ENCODE measurements around the gene SLC25A39.
"Not testable (repeated sequence)": the region's sequence is repeated elsewhere in the genome, so short reads cannot be mapped to it uniquely, and the experiment has no call there.

The SLC25A39 gene

GRCh38 chr17:44330263-44330662, 5.6 kb upstream of the SLC25A39 start:
- peaks cover 14% of the 10 kb centered on the region for H3K4me1 ChIP-seq (ENCODE audit: insufficient read depth, low read length)
- H3K9ac ChIP-seq (ENCODE audit: low read length); H3K27me3 ChIP-seq (ENCODE audit: control insufficient read depth in 1 of 2, insufficient read depth in 2 of 2, low read length in 2 of 2); H3K9me3 ChIP-seq (ENCODE audit: low read length); H3K4me3 ChIP-seq (ENCODE audit: low read depth in 1 of 2, low read length in 2 of 2); H3K36me3 ChIP-seq (ENCODE audit: insufficient read depth, low read length); H3K27ac ChIP-seq (ENCODE audit: low read depth, low read length): not testable (repeated sequence)

- H3K27ac ChIP-seq (ENCODE audit: low read depth, low read length); H3K9me3 ChIP-seq (ENCODE audit: low read length); H3K27me3 ChIP-seq (ENCODE audit: control insufficient read depth in 1 of 2, insufficient read depth in 2 of 2, low read length in 2 of 2); H3K9ac ChIP-seq (ENCODE audit: low read length); H3K4me3 ChIP-seq (ENCODE audit: low read depth in 1 of 2, low read length in 2 of 2); H3K36me3 ChIP-seq (ENCODE audit: insufficient read depth, low read length): not testable (repeated sequence)
- peaks cover 14% of the 10 kb centered on the region for H3K4me1 ChIP-seq (ENCODE audit: insufficient read depth, low read length)
Observed at GRCh38 chr17:44329516-44329915, 4.9 kb upstream of the SLC25A39 start.

- Histone ChIP-seq H3K27me3 (ENCODE audit: control insufficient read depth in 1 of 2, insufficient read depth in 2 of 2, low read length in 2 of 2) (no peaks in the 10 kb centered on the region), H3K27ac (ENCODE audit: low read depth, low read length) (no peak overlapping the region), H3K9me3 (ENCODE audit: low read length) (no peaks in the 10 kb centered on the region), H3K9ac (ENCODE audit: low read length) (no peak overlapping the region), H3K4me3 (ENCODE audit: low read depth in 1 of 2, low read length in 2 of 2) (no peak overlapping the region), H3K36me3 (ENCODE audit: insufficient read depth, low read length) (no peaks in the 10 kb centered on the region), H3K4me1 (ENCODE audit: insufficient read depth, low read length) (peaks cover 21% of the 10 kb centered on the region)
Observed at GRCh38 chr17:44327715-44328449, 3.3 kb upstream of the SLC25A39 start.

GRCh38 chr17:44326861-44327444, 2.3 kb upstream of the SLC25A39 start:
- Histone ChIP-seq H3K9me3 (ENCODE audit: low read length) (no peaks in the 10 kb centered on the region), H3K27ac (ENCODE audit: low read depth, low read length) (no peak overlapping the region), H3K9ac (ENCODE audit: low read length) (no peak overlapping the region), H3K4me1 (ENCODE audit: insufficient read depth, low read length) (peaks cover 21% of the 10 kb centered on the region), H3K27me3 (ENCODE audit: control insufficient read depth in 1 of 2, insufficient read depth in 2 of 2, low read length in 2 of 2) (no peaks in the 10 kb centered on the region), H3K4me3 (ENCODE audit: low read depth in 1 of 2, low read length in 2 of 2) (peak overlapping the region in 1 of 2 donors; percentile 11), H3K36me3 (ENCODE audit: insufficient read depth, low read length) (peaks cover 7% of the 10 kb centered on the region)

GRCh38 chr17:44324092-44324570, 492 bp downstream of the SLC25A39 start:
- peak overlapping the region; percentile 82 for H3K27ac ChIP-seq (ENCODE audit: low read depth, low read length)
- no peaks in the 10 kb centered on the region for H3K9me3 ChIP-seq (ENCODE audit: low read length)
- H3K4me3 ChIP-seq (ENCODE audit: low read depth in 1 of 2, low read length in 2 of 2) = peak overlapping the region; percentile 78 to 98
- peaks cover 31% of the 10 kb centered on the region for H3K36me3 ChIP-seq (ENCODE audit: insufficient read depth, low read length)
- H3K4me1 ChIP-seq (ENCODE audit: insufficient read depth, low read length) = peaks cover 15% of the 10 kb centered on the region
- no peaks in the 10 kb centered on the region for H3K27me3 ChIP-seq (ENCODE audit: control insufficient read depth in 1 of 2, insufficient read depth in 2 of 2, low read length in 2 of 2)
- H3K9ac ChIP-seq (ENCODE audit: low read length) = peak overlapping the region; percentile 21

- Histone ChIP-seq H3K9me3 (ENCODE audit: low read length) (no peaks in the 10 kb centered on the region), H3K27ac (ENCODE audit: low read depth, low read length) (peak overlapping the region; percentile 82), H3K27me3 (ENCODE audit: control insufficient read depth in 1 of 2, insufficient read depth in 2 of 2, low read length in 2 of 2) (no peaks in the 10 kb centered on the region), H3K9ac (ENCODE audit: low read length) (peak overlapping the region; percentile 21), H3K4me1 (ENCODE audit: insufficient read depth, low read length) (peaks cover 15% of the 10 kb centered on the region), H3K4me3 (ENCODE audit: low read depth in 1 of 2, low read length in 2 of 2) (peak overlapping the region; percentile 78 to 98), H3K36me3 (ENCODE audit: insufficient read depth, low read length) (peaks cover 31% of the 10 kb centered on the region)
Observed at GRCh38 chr17:44323359-44324091, 1.1 kb downstream of the SLC25A39 start.

GRCh38 chr17:44322236-44322895, 2.3 kb downstream of the SLC25A39 start:
- H3K4me1 ChIP-seq (ENCODE audit: insufficient read depth, low read length) = peaks cover 15% of the 10 kb centered on the region

GRCh38 chr17:44321246-44322120, 3.1 kb downstream of the SLC25A39 start:
- no peak overlapping the region for H3K27ac ChIP-seq (ENCODE audit: low read depth, low read length)
- no peaks in the 10 kb centered on the region for H3K9me3 ChIP-seq (ENCODE audit: low read length)
- peaks cover 12% of the 10 kb centered on the region for H3K4me1 ChIP-seq (ENCODE audit: insufficient read depth, low read length)
- H3K27me3 ChIP-seq (ENCODE audit: control insufficient read depth in 1 of 2, insufficient read depth in 2 of 2, low read length in 2 of 2) = peaks cover 12 to 17% of the 10 kb centered on the region in 2 donors
- H3K36me3 ChIP-seq (ENCODE audit: insufficient read depth, low read length) = peaks cover 31% of the 10 kb centered on the region
- no peak overlapping the region for H3K9ac ChIP-seq (ENCODE audit: low read length)
- H3K4me3 ChIP-seq (ENCODE audit: low read depth in 1 of 2, low read length in 2 of 2) = no peak overlapping the region

More at GRCh38 chr17:44322236-44322895, 2.3 kb downstream of the SLC25A39 start:
- no peak overlapping the region for H3K9ac ChIP-seq (ENCODE audit: low read length)
- no peak overlapping the region for H3K4me3 ChIP-seq (ENCODE audit: low read depth in 1 of 2, low read length in 2 of 2)
- no peak overlapping the region for H3K27ac ChIP-seq (ENCODE audit: low read depth, low read length)
- H3K9me3 ChIP-seq (ENCODE audit: low read length) = no peaks in the 10 kb centered on the region
- peaks cover 31% of the 10 kb centered on the region for H3K36me3 ChIP-seq (ENCODE audit: insufficient read depth, low read length)
- peaks cover 3 to 8% of the 10 kb centered on the region in 2 donors for H3K27me3 ChIP-seq (ENCODE audit: control insufficient read depth in 1 of 2, insufficient read depth in 2 of 2, low read length in 2 of 2)

GRCh38 chr17:44320066-44320465, 4.6 kb downstream of the SLC25A39 start:
- H3K9ac ChIP-seq (ENCODE audit: low read length) = no peak overlapping the region
- no peaks in the 10 kb centered on the region for H3K9me3 ChIP-seq (ENCODE audit: low read length)
- H3K27ac ChIP-seq (ENCODE audit: low read depth, low read length) = no peak overlapping the region
- no peak overlapping the region for H3K4me3 ChIP-seq (ENCODE audit: low read depth in 1 of 2, low read length in 2 of 2)
- H3K36me3 ChIP-seq (ENCODE audit: insufficient read depth, low read length) = peaks cover 31% of the 10 kb centered on the region
- H3K27me3 ChIP-seq (ENCODE audit: control insufficient read depth in 1 of 2, insufficient read depth in 2 of 2, low read length in 2 of 2) = peaks cover 23 to 29% of the 10 kb centered on the region in 2 donors
- peaks cover 7% of the 10 kb centered on the region for H3K4me1 ChIP-seq (ENCODE audit: insufficient read depth, low read length)

- H3K27me3 ChIP-seq (ENCODE audit: control insufficient read depth in 1 of 2, insufficient read depth in 2 of 2, low read length in 2 of 2) = peaks cover 23 to 43% of the 10 kb centered on the region in 2 donors
- no peak overlapping the region for H3K9ac ChIP-seq (ENCODE audit: low read length)
- H3K4me3 ChIP-seq (ENCODE audit: low read depth in 1 of 2, low read length in 2 of 2) = no peak overlapping the region
- H3K27ac ChIP-seq (ENCODE audit: low read depth, low read length) = no peak overlapping the region
- H3K9me3 ChIP-seq (ENCODE audit: low read length) = no peaks in the 10 kb centered on the region
- no peaks in the 10 kb centered on the region for H3K4me1 ChIP-seq (ENCODE audit: insufficient read depth, low read length)
- peaks cover 31% of the 10 kb centered on the region for H3K36me3 ChIP-seq (ENCODE audit: insufficient read depth, low read length)
Observed at GRCh38 chr17:44318077-44318892, 6.3 kb downstream of the SLC25A39 start.
